Osteoblast (primary cell): ENCODE measurements around the gene MEIS3. TPM values are rescaled to one million over a fixed set of nuclear protein-coding genes. Genes with fewer than 3 reads are reported as not detected.

Experiments
- DNase-seq: peaks from one replicate; pipeline ENCODE4 v3.0.0; 2011; ENCODE audit warnings: low spot score, mixed read lengths; ENCODE audit not compliant: insufficient read length; ENCODE audit errors: missing footprints
- H2AFZ ChIP-seq: 2 replicates; pipeline ENCODE4 v1.6.0; 2011; ENCODE audit warnings: mild to moderate bottlenecking, low read length
- H3K27ac ChIP-seq: 2 replicates; pipeline ENCODE4 v1.5.1; 2011; ENCODE audit warnings: mild to moderate bottlenecking, low read depth, low read length, moderate library complexity
- H3K27me3 ChIP-seq: 2 replicates; pipeline ENCODE4 v1.6.0; 2012; ENCODE audit warnings: mild to moderate bottlenecking, control low read depth, inconsistent platforms, low read length, moderate library complexity; ENCODE audit not compliant: insufficient read depth
- H3K36me3 ChIP-seq: 2 replicates; pipeline ENCODE4 v1.5.1; 2011; ENCODE audit warnings: mild to moderate bottlenecking, low read length, control low read depth, moderate library complexity; ENCODE audit not compliant: insufficient read depth
- H3K4me1 ChIP-seq: 2 replicates; pipeline ENCODE4 v1.5.1; 2011; ENCODE audit warnings: mild to moderate bottlenecking, low read length, control low read depth, moderate library complexity; ENCODE audit not compliant: insufficient read depth
- H3K4me2 ChIP-seq: 2 replicates; pipeline ENCODE4 v1.6.0; 2011; ENCODE audit warnings: mild to moderate bottlenecking, low read length; ENCODE audit not compliant: insufficient read depth
- H3K4me3 ChIP-seq: fragments of 200-600 bp; sonication (generic); 3 replicates; pipeline ENCODE4 v1.5.1; 2012; ENCODE audit warnings: mild to moderate bottlenecking, low read length, inconsistent platforms; ENCODE audit not compliant: insufficient read depth
- H3K79me2 ChIP-seq: 2 replicates; pipeline ENCODE4 v1.6.0; 2012; ENCODE audit warnings: mild to moderate bottlenecking, low read length, control low read depth, inconsistent platforms; ENCODE audit not compliant: insufficient read depth
- H3K9me3 ChIP-seq: 2 replicates; pipeline ENCODE4 v1.5.1; 2011; ENCODE audit warnings: low read depth, low read length, control low read depth
- H4K20me1 ChIP-seq: 2 replicates; pipeline ENCODE4 v1.6.0; 2012; ENCODE audit warnings: mild to moderate bottlenecking, low read length, control low read depth; ENCODE audit not compliant: insufficient read depth
- CTCF ChIP-seq: IDR thresholded peaks from 2 replicates; pipeline ENCODE4 v1.5.1; 2011; ENCODE audit warnings: mild to moderate bottlenecking, low read depth, low read length, moderate library complexity; ENCODE audit errors: extremely low read depth
- total RNA-seq: library from RNA; depleted of rRNA; stranded (reverse); fragments of >200 nt; gene quantifications from 2 replicates; pipeline ENCODE4 v1.2.3, GENCODE V29; 2012

MEIS3 gene
- total RNA-seq, 1 donor: 8.3 TPM

GRCh38 chr19:47435883-47436417 lies 16.6 kb upstream of the MEIS3 start:
- H3K4me3 ChIP-seq: no peak overlapping the region
- DNase-seq: peak; percentile 41
- H4K20me1 ChIP-seq: no peaks in the 10 kb centered on the region
- no peak for TF ChIP-seq CTCF
- H3K27ac ChIP-seq: no peak overlapping the region
- peaks cover 4% of the 10 kb centered on the region for H3K27me3 ChIP-seq
- no peaks in the 10 kb centered on the region for H3K9me3 ChIP-seq
- no peak overlapping the region for H3K4me2 ChIP-seq
- no peak overlapping the region for H2AFZ ChIP-seq
- H3K36me3 ChIP-seq: no peaks in the 10 kb centered on the region
- H3K4me1 ChIP-seq: no peaks in the 10 kb centered on the region
- no peaks in the 10 kb centered on the region for H3K79me2 ChIP-seq

- H3K4me1 ChIP-seq: peaks cover 3% of the 10 kb centered on the region
Measured at GRCh38 chr19:47435196-47435595, 15.9 kb upstream of the MEIS3 start.

GRCh38 chr19:47434088-47434487 lies 14.8 kb upstream of the MEIS3 start:
- Histone ChIP-seq H3K9me3 (no peaks in the 10 kb centered on the region), H3K4me2 (no peak overlapping the region), H2AFZ (no peak overlapping the region), H3K4me1 (peaks cover 4% of the 10 kb centered on the region), H3K79me2 (no peaks in the 10 kb centered on the region), H4K20me1 (no peaks in the 10 kb centered on the region), H3K36me3 (no peaks in the 10 kb centered on the region), H3K27me3 (peaks cover 2% of the 10 kb centered on the region), H3K27ac (no peak overlapping the region), H3K4me3 (no peak overlapping the region)
- peak; percentile 59 for DNase-seq
- no peak for TF ChIP-seq CTCF

More at GRCh38 chr19:47435196-47435595, 15.9 kb upstream of the MEIS3 start:
- DNase-seq: no peak
- no peak overlapping the region for H3K4me2 ChIP-seq
- no peak overlapping the region for H2AFZ ChIP-seq
- H3K36me3 ChIP-seq: no peaks in the 10 kb centered on the region
- no peaks in the 10 kb centered on the region for H4K20me1 ChIP-seq
- H3K9me3 ChIP-seq: no peaks in the 10 kb centered on the region
- TF ChIP-seq CTCF: no peak
- H3K79me2 ChIP-seq: no peaks in the 10 kb centered on the region
- peaks cover 2% of the 10 kb centered on the region for H3K27me3 ChIP-seq
- H3K4me3 ChIP-seq: no peak overlapping the region
- H3K27ac ChIP-seq: no peak overlapping the region

GRCh38 chr19:47433121-47433520 lies 13.8 kb upstream of the MEIS3 start:
- Histone ChIP-seq H3K9me3 (no peaks in the 10 kb centered on the region), H3K4me1 (peaks cover 9% of the 10 kb centered on the region), H3K79me2 (no peaks in the 10 kb centered on the region), H3K4me2 (no peak overlapping the region), H3K36me3 (no peaks in the 10 kb centered on the region), H3K27me3 (peaks cover 2% of the 10 kb centered on the region), H4K20me1 (no peaks in the 10 kb centered on the region), H2AFZ (no peak overlapping the region), H3K27ac (no peak overlapping the region), H3K4me3 (no peak overlapping the region)
- TF ChIP-seq CTCF: no peak
- peak; percentile 84 for DNase-seq
